ENCODE data around the gene SLC22A23.

GRCh38 chr6:3407840-3408239 lies 49.0 kb downstream of the SLC22A23 start:
- TF ChIP-seq CTCF (conservative IDR thresholded peaks at IDR 0.05; ENCODE audit: low read depth in 2 of 2), result no peak
- TF ChIP-seq REST (IDR thresholded peaks at IDR 0.05; ENCODE audit: unreplicated experiment), result no peak
- no peak for TF ChIP-seq EZH2 (IDR thresholded peaks at IDR 0.05; ENCODE audit: low read depth, unreplicated experiment)
- no peak for TF ChIP-seq POLR2AphosphoS5 (IDR thresholded peaks at IDR 0.05; ENCODE audit: low read depth)
- TF ChIP-seq JUNB (IDR thresholded peaks at IDR 0.05; ENCODE audit: unreplicated experiment), result no peak
- TF ChIP-seq EZH2phosphoT487 (IDR thresholded peaks at IDR 0.05; ENCODE audit: unreplicated experiment), result no peak
- no peak for TF ChIP-seq STAT1 (IDR thresholded peaks at IDR 0.05; ENCODE audit: unreplicated experiment)
- TF ChIP-seq ZNF114 (CRISPR knock-in tag; IDR thresholded peaks at IDR 0.05), result no peak
- no peak for TF ChIP-seq NANOG (IDR thresholded peaks at IDR 0.05; ENCODE audit: borderline replicate concordance)
